Dermis microvascular lymphatic vessel endothelial cell (primary cell): ENCODE measurements around the gene TMEM87B. TPM values are rescaled to one million over a fixed set of nuclear protein-coding genes. Genes with fewer than 3 reads are reported as not detected.

Experiments used
- DNase-seq, 2 donors: peaks; one replicate each; pipeline versions ENCODE4 v3.0.0 to v3.0.0-alpha.2; 2010; ENCODE audit warnings: low read depth in 2 of 2
- total RNA-seq: library from RNA; depleted of rRNA; stranded (reverse); fragments of >200 nt; gene quantifications from 2 replicates; pipeline ENCODE4 v1.2.1, GENCODE V29; 2014

TMEM87B gene
- total RNA-seq, 1 donor from 2014 or later: 26.8 TPM

DNA sequence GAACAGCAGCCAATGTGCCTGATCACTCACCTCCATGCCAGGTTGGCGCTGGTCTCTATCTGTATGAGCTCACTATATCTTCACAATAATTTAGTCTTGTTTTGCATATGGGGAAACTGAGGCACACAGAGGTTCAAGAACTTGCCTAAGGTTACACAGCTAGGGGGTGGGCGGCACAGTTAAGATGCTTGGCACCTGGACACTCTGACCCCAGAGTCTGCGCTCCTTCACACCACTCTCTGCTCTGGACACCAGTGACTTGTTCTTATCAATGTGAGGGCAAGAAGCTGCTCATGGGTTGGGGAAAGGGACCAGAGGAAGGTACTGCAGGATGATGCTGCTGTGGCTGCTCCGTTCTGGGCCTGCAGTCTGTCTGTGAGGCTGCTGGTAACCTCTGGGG lies 110.2 kb downstream of the TMEM87B start:
- DNase-seq: no peak

DNA sequence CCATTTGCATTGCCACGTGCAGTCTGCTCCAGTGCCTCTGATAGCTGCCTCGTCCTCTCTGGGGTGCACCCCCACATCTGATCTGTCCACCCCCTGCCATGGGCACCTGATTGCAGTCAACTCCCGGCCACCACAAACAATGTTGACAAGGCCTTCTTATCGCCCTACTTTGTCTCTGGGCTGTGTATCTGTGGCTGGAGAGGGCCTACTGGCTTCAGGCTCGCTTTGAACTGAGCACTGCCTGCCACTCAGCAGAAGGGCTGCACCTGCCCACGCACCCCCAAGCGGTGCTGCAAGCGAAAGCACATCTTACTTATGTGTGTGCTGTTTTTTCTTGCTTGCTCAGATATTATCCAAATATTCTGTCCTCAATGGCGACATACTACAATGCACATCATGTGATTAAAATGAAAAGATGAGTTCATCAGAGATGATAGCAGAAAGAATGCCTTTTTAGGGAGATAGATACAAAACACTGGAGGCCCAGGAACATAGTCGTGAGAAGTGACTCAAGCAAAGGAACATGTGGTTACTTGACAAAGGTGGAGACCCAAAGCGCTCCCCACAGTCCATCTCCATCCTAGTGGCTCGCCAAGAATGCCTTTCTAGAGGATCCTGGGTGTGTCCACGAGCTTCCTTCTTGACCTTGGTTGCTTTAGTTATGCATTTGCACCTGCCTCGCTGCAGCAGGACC lies 111.9 kb downstream of the TMEM87B start:
- DNase-seq: no peak

DNA sequence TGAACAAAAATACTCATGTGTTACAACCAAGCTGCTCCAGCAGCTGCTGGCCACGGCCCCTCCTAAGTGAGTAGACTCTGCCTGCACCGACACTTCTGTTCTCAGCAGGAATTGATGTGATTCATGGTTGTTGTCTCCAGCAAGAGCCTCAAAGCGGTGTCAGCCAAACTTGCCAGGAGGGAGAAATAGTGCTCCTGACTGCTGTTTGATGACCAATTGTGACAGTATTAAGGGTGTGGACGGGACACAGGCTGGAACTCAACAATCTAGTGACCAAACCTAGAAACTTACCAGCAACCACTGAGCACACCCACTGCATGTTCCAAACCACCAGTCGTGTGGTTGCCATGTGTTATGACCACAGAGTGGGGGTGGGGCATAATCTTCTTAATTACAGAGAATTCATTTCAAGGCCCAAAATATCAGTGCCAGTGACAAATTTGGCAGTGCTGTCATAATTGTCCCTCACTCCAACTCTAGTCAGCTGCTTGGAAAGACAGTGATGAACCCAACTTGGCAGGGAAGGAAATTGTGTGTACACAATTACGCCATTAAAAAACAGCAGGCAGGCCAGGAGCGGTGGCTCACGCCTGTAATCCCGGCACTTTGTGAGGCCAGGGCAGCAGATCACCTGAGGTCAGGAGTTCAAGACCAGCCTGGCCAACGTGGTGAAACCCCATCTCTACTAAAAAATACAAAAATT lies 113.5 kb downstream of the TMEM87B start:
- DNase-seq: no peak

Other genes with a start within 250 kb of the TMEM87B start
- gene ANAPC1, start 171.1 kb upstream of the TMEM87B start, total RNA-seq: 46.4 and 52.2 TPM in 2 replicates
- gene MERTK, start 156.7 kb upstream of the TMEM87B start, total RNA-seq: 14.0 and 22.5 TPM in 2 replicates
- 1.5 and 6.6 TPM in 2 replicates for gene FBLN7, start 83.1 kb downstream of the TMEM87B start, total RNA-seq
- gene ZC3H8, start 199.8 kb downstream of the TMEM87B start, total RNA-seq: 2.7 TPM in 2 replicates
- 1.8 and 2.0 TPM in 2 replicates for gene ZC3H6, start 220.3 kb downstream of the TMEM87B start, total RNA-seq